Measurements from ENCODE around the gene EXD2.
"Not testable (repeated sequence)": the region's sequence is repeated elsewhere in the genome, so short reads cannot be mapped to it uniquely, and the experiment has no call there.

Gene EXD2

DNA sequence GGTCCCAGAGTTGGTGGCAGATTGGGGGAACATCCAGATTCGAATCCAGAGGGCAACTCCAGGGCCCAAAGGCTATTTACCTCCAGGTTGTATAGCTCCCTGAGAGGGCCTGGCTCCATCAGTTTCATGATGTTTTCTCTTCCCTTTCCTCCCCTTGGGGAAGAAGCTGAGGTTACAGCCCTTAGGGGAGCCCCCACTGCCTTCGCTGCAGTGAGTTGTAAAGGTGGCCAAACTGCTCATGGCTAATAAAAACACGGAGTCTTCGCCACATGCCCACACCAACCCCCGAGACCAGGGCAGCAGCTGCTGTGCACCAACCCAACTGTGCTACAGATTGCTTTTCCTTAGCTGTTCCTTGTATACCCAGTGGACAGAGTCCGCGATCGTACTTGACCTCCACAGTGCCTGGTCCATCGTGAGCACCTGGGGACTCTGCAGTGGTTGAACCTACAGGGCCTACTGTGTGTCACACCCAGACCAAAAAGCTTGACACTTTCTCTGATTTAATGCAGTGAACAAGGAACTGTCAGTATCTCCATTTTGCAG is 89.5 kb downstream of the EXD2 start:
- DNase-seq (ENCODE audit: low read depth in 1 of 2, low spot score in 1 of 2), result no peak

DNA sequence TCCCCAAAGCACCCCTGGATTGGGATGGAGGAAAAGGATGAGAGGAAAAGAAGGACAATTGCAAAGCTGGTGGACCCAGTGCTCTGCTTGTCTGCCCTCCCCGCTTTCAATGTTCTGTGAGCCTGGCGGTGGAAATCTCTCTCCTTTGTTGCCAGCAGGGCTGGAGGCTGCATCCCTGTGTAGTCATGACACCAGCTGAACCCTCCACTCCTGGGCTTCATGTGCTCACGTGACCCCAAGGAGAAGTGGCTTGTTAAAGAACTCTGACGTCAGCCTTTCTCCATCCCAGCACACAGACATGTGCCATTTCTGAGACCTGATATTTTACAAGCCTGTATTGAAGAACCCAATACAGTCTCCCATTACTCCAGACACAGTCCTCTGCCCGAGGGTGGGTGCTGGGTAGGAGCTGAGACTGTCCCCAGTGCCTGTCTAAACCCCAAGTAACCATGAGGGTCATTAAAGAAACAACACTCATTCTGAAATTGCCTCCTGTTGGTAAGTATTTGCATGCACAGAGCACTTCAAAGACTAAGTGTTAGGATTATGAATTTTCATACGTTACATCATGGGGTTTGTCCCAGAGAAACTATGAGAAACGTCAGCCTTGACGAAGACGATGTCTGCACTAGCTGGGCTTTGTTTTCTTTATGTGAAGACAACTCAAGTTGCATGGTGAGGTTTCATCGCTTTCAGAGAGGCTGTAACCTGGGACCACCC is 90.3 kb downstream of the EXD2 start:
- DNase-seq (ENCODE audit: low read depth in 1 of 2, low spot score in 1 of 2), result no peak

DNA sequence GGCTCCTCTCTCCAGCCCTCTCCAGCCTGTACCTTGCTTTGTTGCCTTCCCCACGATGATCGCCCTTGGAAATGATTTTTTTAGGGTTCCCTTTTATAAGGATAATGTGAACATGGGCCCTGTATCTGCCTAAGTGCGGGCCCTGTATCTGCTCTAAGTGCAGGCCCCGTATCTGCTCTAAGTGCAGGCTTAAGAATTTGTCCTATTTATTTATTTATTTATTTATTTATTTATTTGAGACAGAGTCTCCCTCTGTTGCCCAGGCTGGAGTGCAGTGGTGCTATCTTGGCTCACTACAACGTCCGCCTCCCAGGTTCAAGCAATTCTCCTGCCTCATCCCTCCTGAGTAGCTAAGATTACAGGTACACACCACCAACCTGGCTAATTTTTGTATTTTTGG is 91.2 kb downstream of the EXD2 start:
- DNase-seq (ENCODE audit: low read depth in 1 of 2, low spot score in 1 of 2), result no peak

DNA sequence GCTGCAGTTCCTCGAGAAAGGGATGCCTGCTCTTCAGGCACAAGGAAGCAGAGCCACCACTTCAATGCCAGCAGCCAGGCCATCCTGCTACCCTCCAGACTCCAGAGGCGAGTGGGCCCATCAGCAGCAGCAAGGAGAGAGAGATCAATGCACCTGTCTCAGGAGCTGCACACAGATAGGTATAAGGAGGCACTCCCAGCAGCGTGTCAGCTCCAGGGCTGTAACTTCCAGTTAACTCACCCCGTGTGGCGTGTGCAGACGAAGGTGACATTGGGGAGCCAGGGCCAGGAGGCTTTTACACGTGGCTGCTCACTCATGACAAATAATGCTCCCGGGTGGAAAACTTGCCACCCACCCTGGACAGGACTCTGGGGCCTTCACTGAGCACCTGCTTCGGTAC is 92.9 kb downstream of the EXD2 start:
- DNase-seq (ENCODE audit: low read depth in 1 of 2, low spot score in 1 of 2), result no peak

DNA sequence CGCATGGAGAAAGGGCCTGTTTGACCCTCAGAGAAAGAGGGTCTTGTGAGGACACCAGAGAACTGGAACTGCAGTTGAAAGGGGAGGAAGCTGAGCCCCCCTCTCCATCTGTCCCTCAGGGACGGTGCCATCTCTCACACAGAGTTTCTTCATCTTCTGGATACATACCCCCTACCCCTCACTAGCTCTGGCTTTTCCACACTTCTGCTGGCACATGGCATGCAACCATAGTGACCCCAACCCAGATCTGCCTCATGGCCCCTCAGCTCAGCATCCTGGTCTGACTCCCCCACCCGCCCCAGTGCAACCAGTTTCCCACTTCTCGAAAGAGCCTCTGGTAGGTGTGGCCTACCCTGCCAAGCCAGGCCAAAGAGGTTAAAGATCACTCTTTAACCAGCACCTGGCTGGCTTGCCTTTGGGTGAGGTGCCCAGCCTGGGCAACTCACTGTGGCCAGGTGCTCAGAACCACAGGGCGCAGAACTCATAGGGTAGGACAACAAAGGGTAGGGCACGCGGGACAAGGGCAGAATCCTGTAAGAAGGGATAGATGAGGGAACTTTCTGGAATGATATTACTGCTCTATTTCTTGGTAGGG is 94.5 kb downstream of the EXD2 start:
- no peak for DNase-seq (ENCODE audit: low read depth in 1 of 2, low spot score in 1 of 2)

DNA sequence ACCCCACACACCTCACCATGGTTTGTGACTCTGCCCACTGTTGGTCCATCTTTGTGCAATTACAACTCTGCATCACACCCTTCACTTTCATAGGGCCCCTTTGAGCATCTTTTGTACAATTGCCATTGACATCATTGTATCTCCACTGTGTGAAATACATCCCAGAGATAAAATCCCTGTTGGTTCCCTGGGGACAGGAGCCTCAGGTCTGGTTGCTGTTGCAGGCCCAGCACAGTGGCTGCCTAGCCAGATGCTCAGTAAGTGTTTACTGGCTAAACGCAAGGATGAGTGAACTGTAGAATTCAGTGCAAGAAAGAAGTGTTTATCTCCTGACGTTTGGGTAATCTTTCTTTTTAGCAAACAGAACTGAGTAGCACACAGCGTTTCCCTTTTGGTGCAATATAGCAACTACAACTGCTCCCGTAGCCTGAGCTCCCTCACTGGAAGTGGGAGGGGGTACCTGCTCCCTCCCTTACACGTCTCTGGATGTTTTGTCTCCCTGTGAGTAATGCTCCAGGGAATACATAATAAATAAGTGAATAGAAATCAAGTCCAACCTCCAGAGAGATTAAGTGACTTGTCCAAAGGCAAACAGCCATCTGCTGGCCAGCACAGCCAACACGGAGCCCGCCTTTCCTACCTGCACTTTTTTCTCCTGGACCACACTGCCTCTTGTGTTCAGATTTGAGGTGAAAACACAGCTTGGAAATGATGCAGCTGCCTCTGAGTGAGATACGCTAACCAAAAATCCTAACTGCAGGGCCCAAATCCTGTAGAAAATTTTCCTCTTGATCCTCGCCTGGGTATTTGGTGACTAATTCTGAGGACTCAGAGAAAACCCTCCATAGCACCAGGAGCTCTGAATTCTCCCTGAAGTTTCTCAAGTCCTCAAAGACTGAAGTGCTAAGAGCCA is 96.1 kb downstream of the EXD2 start:
- no peak for DNase-seq (ENCODE audit: low read depth in 1 of 2, low spot score in 1 of 2)

DNA sequence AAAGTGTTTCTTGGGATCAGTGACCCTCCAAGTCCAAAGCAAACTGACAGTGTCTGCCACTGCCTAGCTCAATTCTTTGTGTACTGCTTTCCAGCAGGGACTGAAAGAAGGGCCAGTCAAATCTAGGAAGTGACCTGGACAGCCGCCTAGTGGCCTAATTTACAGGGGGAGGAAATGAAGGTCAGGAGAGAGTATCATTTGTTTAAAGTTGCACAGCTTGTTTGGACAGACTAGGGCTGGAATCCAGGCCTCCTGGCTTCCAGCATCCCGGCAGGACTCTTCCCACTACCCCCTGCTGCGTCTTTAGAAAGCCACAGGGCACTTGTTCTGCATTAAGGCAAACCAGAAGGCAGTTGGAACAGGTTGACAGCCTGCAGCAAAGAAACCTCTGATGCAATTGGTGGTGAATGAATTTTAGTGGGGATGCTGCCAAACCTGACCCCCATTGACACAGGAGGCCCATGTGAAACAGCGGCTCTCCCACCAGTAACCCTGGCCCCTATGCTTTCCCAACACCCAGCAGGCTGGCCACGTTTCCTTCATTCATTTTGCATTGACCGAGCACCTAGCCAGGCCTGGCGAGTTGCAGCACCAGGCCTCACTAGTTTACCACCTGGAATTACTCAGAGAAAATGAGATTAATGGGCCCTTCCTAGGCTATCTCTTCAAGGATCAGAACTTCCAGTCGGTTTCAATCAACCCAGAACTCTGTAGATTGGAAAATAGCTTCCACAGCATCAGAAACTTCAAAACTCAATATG is 96.9 kb downstream of the EXD2 start:
- no peak for DNase-seq (ENCODE audit: low read depth in 1 of 2, low spot score in 1 of 2)

DNA sequence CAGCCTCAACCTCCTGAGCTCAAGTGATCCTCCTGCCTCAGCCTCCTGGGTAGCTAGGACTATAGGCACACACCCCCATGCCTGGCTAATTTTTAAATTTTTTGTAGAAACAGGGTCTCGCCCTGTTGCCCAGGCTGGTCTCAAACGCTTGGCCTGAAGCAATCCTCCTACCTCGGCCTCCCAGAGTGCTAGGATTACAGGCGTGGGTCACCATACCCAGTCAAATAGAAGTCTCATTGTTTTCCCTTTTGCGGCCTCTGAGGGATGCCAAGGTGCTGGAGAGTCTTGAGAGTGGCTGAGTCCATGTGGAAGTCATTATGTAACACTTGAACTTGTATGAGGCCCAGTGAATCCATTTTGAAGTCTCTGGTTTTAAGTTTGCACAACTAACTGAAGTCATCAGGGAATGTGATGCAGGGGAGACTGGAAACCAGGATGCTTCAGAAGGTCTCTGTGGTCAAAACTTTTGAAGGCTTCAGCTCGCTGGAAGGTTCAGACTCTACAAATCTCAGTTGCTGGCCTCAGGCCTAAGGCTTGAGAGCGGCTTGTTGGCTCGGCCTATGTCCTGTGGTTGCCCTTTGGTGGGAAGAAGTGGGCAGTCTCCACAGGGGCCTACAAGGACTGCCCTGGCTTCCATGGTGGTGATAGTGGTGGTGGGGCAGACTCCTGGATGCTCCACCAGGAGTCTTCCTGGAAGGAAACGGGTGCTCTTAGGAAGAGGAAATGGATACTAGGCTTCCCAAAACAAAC is 97.8 kb downstream of the EXD2 start:
- DNase-seq (ENCODE audit: low read depth in 1 of 2, low spot score in 1 of 2), result no peak

DNA sequence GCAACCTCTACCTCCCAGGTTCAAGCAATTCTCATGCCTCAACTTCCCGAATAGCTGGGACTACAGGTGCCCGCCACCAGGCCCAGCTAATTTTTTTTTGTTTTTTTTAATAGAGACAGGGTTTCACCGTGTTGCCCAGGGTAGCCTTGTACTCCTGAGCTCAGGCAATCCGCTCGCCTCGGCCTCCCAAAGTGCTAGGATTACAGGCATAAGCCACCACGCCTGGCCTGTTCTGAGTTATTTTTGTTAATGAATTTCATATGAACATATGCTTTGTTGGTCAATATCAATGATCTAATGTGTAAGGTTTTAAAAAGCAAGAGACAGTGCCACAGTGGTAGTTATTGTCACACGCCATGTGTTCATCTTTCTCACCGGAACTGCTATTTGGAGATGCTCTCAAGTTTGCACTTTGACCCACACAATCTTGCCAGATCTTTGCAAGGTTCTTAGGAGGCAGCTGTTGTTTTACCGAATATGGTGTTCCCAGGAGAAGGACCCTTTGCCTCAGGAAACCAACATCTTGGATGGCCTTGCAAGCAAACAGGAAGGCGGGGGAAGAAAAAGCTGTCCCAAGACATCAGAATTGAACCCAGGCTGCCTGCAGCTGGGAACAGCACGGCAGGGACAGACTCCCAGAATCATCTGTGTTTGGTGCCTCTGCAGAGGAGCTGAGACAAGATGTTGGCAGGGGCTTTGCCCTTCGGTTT is 98.7 kb downstream of the EXD2 start:
- no peak for DNase-seq (ENCODE audit: low read depth in 1 of 2, low spot score in 1 of 2)

DNA sequence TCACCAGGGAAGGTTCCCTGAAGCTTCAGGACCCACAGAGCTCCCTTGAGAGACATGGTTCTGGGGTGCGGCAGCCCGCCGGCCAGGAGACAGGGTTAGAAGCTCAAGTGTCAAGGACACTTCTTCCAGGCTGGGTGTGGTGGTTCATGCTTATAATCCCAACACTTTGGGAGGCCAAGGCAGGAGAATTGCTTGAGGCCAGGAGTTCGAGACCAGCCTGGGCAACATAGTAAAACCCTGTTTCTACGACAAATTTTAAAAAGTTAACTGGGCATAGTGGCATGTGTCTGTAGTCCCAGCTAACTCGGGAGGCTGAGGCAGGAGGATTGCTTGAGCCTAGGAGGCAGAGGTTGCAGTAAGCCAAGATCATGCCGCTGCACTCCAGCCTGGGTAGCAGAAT is 99.6 kb downstream of the EXD2 start:
- DNase-seq (ENCODE audit: low read depth in 1 of 2, low spot score in 1 of 2), result not testable (repeated sequence)

DNA sequence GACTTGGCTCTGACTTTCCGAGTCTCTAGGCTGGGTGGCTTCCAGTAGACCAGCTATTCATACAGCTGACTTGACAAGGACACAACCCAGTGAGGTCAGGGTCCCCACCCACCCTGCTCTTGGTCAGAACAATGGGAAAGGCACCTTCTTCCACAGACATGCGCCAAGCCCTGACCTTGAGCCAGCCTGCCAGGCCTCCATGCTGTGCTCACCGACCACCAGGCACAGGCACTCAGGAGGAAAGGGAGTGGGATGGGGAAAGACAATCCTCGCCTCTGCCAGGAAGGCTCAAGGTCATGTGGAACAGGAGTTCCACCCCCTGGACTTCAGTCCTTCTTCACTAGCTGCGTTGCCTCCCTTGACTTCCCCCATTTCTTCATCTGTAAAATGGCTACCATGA is 100.1 kb downstream of the EXD2 start:
- DNase-seq (ENCODE audit: low read depth in 1 of 2, low spot score in 1 of 2), result no peak

DNA sequence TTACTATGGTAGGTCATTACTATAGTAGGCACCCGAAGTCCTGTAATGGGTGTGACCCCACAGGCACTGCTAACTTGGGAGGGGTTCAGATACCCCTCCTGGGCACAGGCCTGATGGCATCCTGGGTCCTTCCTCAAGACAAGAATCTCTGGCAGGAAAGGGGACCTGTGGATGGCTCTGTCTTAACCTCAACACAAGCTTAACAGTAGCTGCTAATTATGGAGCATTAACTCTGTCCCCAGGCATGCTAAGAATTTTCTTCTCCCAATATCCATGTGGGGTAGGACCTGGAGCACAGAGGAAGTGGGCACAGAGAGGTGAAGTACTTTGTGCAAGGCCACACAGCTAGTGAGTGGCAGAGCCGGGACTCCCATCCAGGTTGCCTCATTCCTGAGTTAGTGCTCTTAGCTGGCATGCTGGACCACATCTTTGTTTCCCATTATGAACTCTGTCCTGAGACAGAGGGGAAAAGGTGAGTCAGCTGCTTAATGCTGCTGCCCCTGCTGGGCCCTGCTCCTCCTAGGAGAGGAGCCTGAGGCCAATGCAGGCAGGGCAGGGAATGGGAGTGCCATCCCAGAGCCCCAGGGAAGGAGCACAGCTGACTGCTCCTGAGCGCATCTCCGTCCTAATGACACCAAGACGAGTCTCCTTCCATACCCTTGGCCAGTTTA is 100.7 kb downstream of the EXD2 start:
- no peak for DNase-seq (ENCODE audit: low read depth in 1 of 2, low spot score in 1 of 2)
